Rectal smooth muscle tissue (tissue), 1 donor: ENCODE measurements around the gene PPP1R14B.

ENCODE experiments used
- H3K27ac ChIP-seq: one replicate; pipeline ENCODE4 v1.7.0; 2013; ENCODE audit warnings: low read depth, low read length, inconsistent platforms
- H3K27me3 ChIP-seq: one replicate; pipeline ENCODE4 v1.7.0; 2013; ENCODE audit warnings: low read length; ENCODE audit not compliant: control insufficient read depth, insufficient read depth
- H3K36me3 ChIP-seq: one replicate; pipeline ENCODE4 v1.7.0; 2013; ENCODE audit warnings: low read length; ENCODE audit not compliant: control insufficient read depth, insufficient read depth
- H3K4me1 ChIP-seq: one replicate; pipeline ENCODE4 v1.7.0; 2013; ENCODE audit warnings: low read length; ENCODE audit not compliant: control insufficient read depth, insufficient read depth
- H3K4me3 ChIP-seq: one replicate; pipeline ENCODE4 v1.7.0; 2013; ENCODE audit warnings: low read length
- H3K9ac ChIP-seq: one replicate; pipeline ENCODE4 v1.7.0; 2013; ENCODE audit warnings: low read length

Gene PPP1R14B

GRCh38 chr11:64244966-64245365 lies 1.8 kb downstream of the PPP1R14B start:
- no peak overlapping the region for H3K9ac ChIP-seq
- H3K4me3 ChIP-seq, result peak overlapping the region; percentile 68
- H3K36me3 ChIP-seq, result peaks cover 3% of the 10 kb centered on the region
- no peaks in the 10 kb centered on the region for H3K27me3 ChIP-seq
- H3K27ac ChIP-seq, result peak overlapping the region; percentile 69
- peaks cover 12% of the 10 kb centered on the region for H3K4me1 ChIP-seq

GRCh38 chr11:64244107-64244506 lies 2.6 kb downstream of the PPP1R14B start:
- H3K4me1 ChIP-seq, result peaks cover 12% of the 10 kb centered on the region
- H3K4me3 ChIP-seq, result no peak overlapping the region
- no peaks in the 10 kb centered on the region for H3K27me3 ChIP-seq
- no peak overlapping the region for H3K9ac ChIP-seq
- H3K36me3 ChIP-seq, result peaks cover 3% of the 10 kb centered on the region
- H3K27ac ChIP-seq, result no peak overlapping the region

GRCh38 chr11:64243236-64243854 lies 3.4 kb downstream of the PPP1R14B start:
- Histone ChIP-seq H3K27me3 (no peaks in the 10 kb centered on the region), H3K4me3 (no peak overlapping the region), H3K27ac (no peak overlapping the region), H3K36me3 (peaks cover 3% of the 10 kb centered on the region), H3K4me1 (peaks cover 12% of the 10 kb centered on the region), H3K9ac (no peak overlapping the region)

- peak overlapping the region; percentile 51 for H3K9ac ChIP-seq
- peak overlapping the region; percentile 89 for H3K27ac ChIP-seq
- H3K36me3 ChIP-seq, result peaks cover 6% of the 10 kb centered on the region
- peaks cover 6% of the 10 kb centered on the region for H3K4me1 ChIP-seq
- no peaks in the 10 kb centered on the region for H3K27me3 ChIP-seq
- H3K4me3 ChIP-seq, result peak overlapping the region; percentile 72
Observed at GRCh38 chr11:64241491-64242374, 5.0 kb downstream of the PPP1R14B start.

- Histone ChIP-seq H3K9ac (peak overlapping the region; percentile 33), H3K27ac (peak overlapping the region; percentile 100), H3K4me3 (peak overlapping the region; percentile 73), H3K36me3 (peaks cover 6% of the 10 kb centered on the region), H3K27me3 (no peaks in the 10 kb centered on the region), H3K4me1 (peaks cover 6% of the 10 kb centered on the region)
Observed at GRCh38 chr11:64241241-64241490, 5.6 kb downstream of the PPP1R14B start.

- no peaks in the 10 kb centered on the region for H3K27me3 ChIP-seq
- peak within 1 kb of the TSS; percentile 100 for H3K27ac ChIP-seq
- H3K4me1 ChIP-seq, result peaks cover 6% of the 10 kb centered on the region
- H3K4me3 ChIP-seq, result peak within 1 kb of the TSS; percentile 79
- H3K36me3 ChIP-seq, result peaks cover 6% of the 10 kb centered on the region
- peak within 1 kb of the TSS; percentile 90 for H3K9ac ChIP-seq
Observed at GRCh38 chr11:64240435-64241240, 6.1 kb downstream of the PPP1R14B start, which contains the start of gene FKBP2. FKBP2 (plus strand) TSS chr11:64241095; CDS start chr11:64242388, 1,293 bp downstream.

GRCh38 chr11:64239662-64240434 lies 6.9 kb downstream of the PPP1R14B start:
- Histone ChIP-seq H3K4me3 (peak overlapping the region; percentile 79), H3K9ac (peak overlapping the region; percentile 90), H3K4me1 (peaks cover 12% of the 10 kb centered on the region), H3K27ac (peak overlapping the region; percentile 100), H3K36me3 (peaks cover 6% of the 10 kb centered on the region), H3K27me3 (no peaks in the 10 kb centered on the region)

- Histone ChIP-seq H3K27ac (no peak overlapping the region), H3K36me3 (peaks cover 6% of the 10 kb centered on the region), H3K9ac (no peak overlapping the region), H3K4me1 (peaks cover 12% of the 10 kb centered on the region), H3K4me3 (no peak overlapping the region), H3K27me3 (no peaks in the 10 kb centered on the region)
Observed at GRCh38 chr11:64238999-64239398, 7.7 kb downstream of the PPP1R14B start.

GRCh38 chr11:64238076-64238475 lies 8.7 kb downstream of the PPP1R14B start:
- H3K27me3 ChIP-seq, result no peaks in the 10 kb centered on the region
- no peak overlapping the region for H3K4me3 ChIP-seq
- no peak overlapping the region for H3K9ac ChIP-seq
- H3K36me3 ChIP-seq, result peaks cover 3% of the 10 kb centered on the region
- H3K27ac ChIP-seq, result no peak overlapping the region
- H3K4me1 ChIP-seq, result peaks cover 19% of the 10 kb centered on the region

- peaks cover 19% of the 10 kb centered on the region for H3K4me1 ChIP-seq
- H3K27ac ChIP-seq, result no peak overlapping the region
- no peak overlapping the region for H3K4me3 ChIP-seq
- H3K36me3 ChIP-seq, result peaks cover 3% of the 10 kb centered on the region
- no peaks in the 10 kb centered on the region for H3K27me3 ChIP-seq
- no peak overlapping the region for H3K9ac ChIP-seq
Observed at GRCh38 chr11:64237484-64237951, 9.2 kb downstream of the PPP1R14B start.

- peak overlapping the region; percentile 77 for H3K4me3 ChIP-seq
- peaks cover 3% of the 10 kb centered on the region for H3K36me3 ChIP-seq
- peak overlapping the region; percentile 73 for H3K27ac ChIP-seq
- peak overlapping the region; percentile 32 for H3K9ac ChIP-seq
- H3K27me3 ChIP-seq, result no peaks in the 10 kb centered on the region
- peaks cover 18% of the 10 kb centered on the region for H3K4me1 ChIP-seq
Observed at GRCh38 chr11:64235437-64236161, 11.1 kb downstream of the PPP1R14B start.
